Uterus (tissue), 4 donors: ENCODE data around the gene CTXND2. TPM values are rescaled to one million over a fixed set of nuclear protein-coding genes. Genes with fewer than 3 reads are reported as not detected.

Experiments used
- DNase-seq, 2 donors: peaks; one replicate each; pipeline ENCODE4 v3.0.0-alpha.2; 2019 to 2020
- H3K27ac ChIP-seq, 2 donors: fragments of 200-600 bp; sonication (generic); 1 replicate in 1 of 2; 2 replicates in 1 of 2; pipeline ENCODE4 v1.5.1; 2016 to 2018
- H3K27me3 ChIP-seq, 2 donors: fragments of 200-600 bp; sonication (generic); one replicate each; pipeline ENCODE4 v1.5.1; 2018 to 2019; ENCODE audit warnings: control low read depth in 1 of 2
- H3K36me3 ChIP-seq, 2 donors: fragments of 200-600 bp; sonication (generic); one replicate each; pipeline ENCODE4 v1.5.1; 2019; ENCODE audit warnings: control low read depth in 1 of 2
- H3K4me1 ChIP-seq, 2 donors: fragments of 200-600 bp; sonication (generic); one replicate each; pipeline ENCODE4 v1.5.1; 2018 to 2019; ENCODE audit warnings: control low read depth in 1 of 2
- H3K4me3 ChIP-seq, 2 donors: fragments of 200-600 bp; sonication (generic); 1 replicate in 1 of 2; 2 replicates in 1 of 2; pipeline ENCODE4 v1.5.1; 2018 to 2019; ENCODE audit warnings: mild to moderate bottlenecking in 1 of 2
- H3K9me3 ChIP-seq, 2 donors: fragments of 200-600 bp; sonication (generic); one replicate each; pipeline ENCODE4 v1.5.1; 2019; ENCODE audit warnings: control low read depth in 1 of 2
- CTCF ChIP-seq, 4 experiments: fragments of 200-600 bp in 2 of 4; fragments of 450-650 bp in 2 of 4; sonication (generic) in 2 of 4; IDR thresholded peaks; one replicate each; pipeline ENCODE4 v1.5.1; 2016 to 2019; ENCODE audit warnings: antibody characterized with exemption in 4 of 4, mild to moderate bottlenecking in 2 of 4, moderate library complexity in 1 of 4
- POLR2A ChIP-seq, 2 donors: fragments of 450-650 bp; IDR thresholded peaks; one replicate each; pipeline ENCODE4 v1.6.1; 2016; ENCODE audit warnings: antibody characterized with exemption in 2 of 2, mild to moderate bottlenecking in 1 of 2, moderate library complexity in 1 of 2
- intact Hi-C: fragments of 100-400 bp; cut with DNase I; formaldehyde crosslinking; loops from one replicate; pipeline ENCODE4 v1.15.1; 2023; ENCODE audit warnings: low total_unique reads
- total RNA-seq, 4 donors: library from RNA; depleted of rRNA in 3 of 4; stranded (reverse); fragments of >200 nt in 3 of 4; gene quantifications; one replicate each; pipeline versions ENCODE4 v1.1.0 to v1.2.4, GENCODE V29; 2014 to 2023
- donor health status: DM: yes; HTN: yes; CAD: no.

CTXND2 gene
- total RNA-seq, 4 donors from 2014 or later = not detected

DNA sequence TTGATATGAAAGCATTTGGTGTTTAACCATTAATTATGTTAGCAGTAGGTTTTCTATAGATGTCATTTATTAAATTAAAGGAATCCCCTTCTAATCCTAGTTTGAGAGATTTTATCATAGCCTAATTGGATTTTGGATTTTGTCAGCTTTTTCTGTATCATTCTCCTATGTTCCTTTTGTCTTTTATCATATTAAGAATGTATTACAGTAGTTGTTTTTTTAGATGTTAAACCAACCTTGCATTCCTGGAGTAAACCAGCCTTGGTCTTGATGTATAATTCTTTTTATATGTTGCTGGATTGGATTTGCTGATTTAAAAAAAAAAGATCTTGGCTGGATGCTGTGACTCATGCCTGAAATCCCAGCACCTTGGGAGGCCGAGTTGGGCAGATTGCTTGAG is 44.8 kb downstream of the CTXND2 start:
- TF ChIP-seq POLR2A (IDR thresholded peaks at IDR 0.05) = no peak
- no peak for TF ChIP-seq CTCF (IDR thresholded peaks at IDR 0.05)
- H3K4me1 ChIP-seq = no peaks in the 10 kb centered on the region
- H3K9me3 ChIP-seq = peaks cover 0 to 5% of the 10 kb centered on the region in 2 donors
- no peaks in the 10 kb centered on the region for H3K27me3 ChIP-seq
- no peak for DNase-seq
- intact Hi-C loops = no loop called here
- no peak overlapping the region for H3K4me3 ChIP-seq
- no peaks in the 10 kb centered on the region for H3K36me3 ChIP-seq
- H3K27ac ChIP-seq = no peak overlapping the region

- no peaks in the 10 kb centered on the region for H3K4me1 ChIP-seq
- DNase-seq = no peak
- peak overlapping the region in 1 of 2 donors; percentile 38 for H3K27ac ChIP-seq
- no peak overlapping the region for H3K4me3 ChIP-seq
- H3K27me3 ChIP-seq = no peaks in the 10 kb centered on the region
- no peaks in the 10 kb centered on the region for H3K36me3 ChIP-seq
- no peaks in the 10 kb centered on the region for H3K9me3 ChIP-seq
- intact Hi-C loops = no loop called here
- TF ChIP-seq CTCF (IDR thresholded peaks at IDR 0.05) = no peak
- no peak for TF ChIP-seq POLR2A (IDR thresholded peaks at IDR 0.05)
These were observed 57.9 kb downstream of the CTXND2 start for GRCh38 chr1:150944856-150945255.

GRCh38 chr1:150954708-150955107 is 67.8 kb downstream of the CTXND2 start:
- intact Hi-C loops = no loop called here

DNA sequence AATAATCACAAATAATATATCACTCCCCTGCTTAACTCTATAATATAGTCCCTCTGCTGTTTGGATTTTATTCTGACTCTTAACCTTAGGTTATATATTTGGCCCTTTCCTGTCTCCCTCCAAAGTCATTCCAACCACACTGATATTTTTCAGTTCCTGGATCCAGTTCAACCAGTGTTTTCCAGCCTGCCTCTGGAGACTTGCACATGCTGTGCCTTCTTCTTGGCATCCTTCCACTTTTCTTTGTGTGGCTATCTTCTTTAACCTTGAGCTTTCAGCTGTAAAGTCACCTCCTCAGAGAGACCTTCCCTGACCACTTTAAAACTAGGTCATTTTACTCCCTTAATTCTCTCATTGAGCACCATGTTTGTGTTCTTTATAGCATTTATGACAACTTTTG is 68.3 kb downstream of the CTXND2 start:
- intact Hi-C loops = no loop called here
- Histone ChIP-seq H3K9me3 (no peaks in the 10 kb centered on the region), H3K4me1 (no peaks in the 10 kb centered on the region), H3K27me3 (no peaks in the 10 kb centered on the region), H3K4me3 (no peak overlapping the region), H3K36me3 (no peaks in the 10 kb centered on the region), H3K27ac (no peak overlapping the region)
- DNase-seq = no peak
- TF ChIP-seq POLR2A (IDR thresholded peaks at IDR 0.05) = no peak
- TF ChIP-seq CTCF (IDR thresholded peaks at IDR 0.05) = no peak

More at GRCh38 chr1:150954708-150955107, 67.8 kb downstream of the CTXND2 start:
- Histone ChIP-seq H3K36me3 (no peaks in the 10 kb centered on the region), H3K4me1 (no peaks in the 10 kb centered on the region), H3K9me3 (no peaks in the 10 kb centered on the region), H3K4me3 (no peak overlapping the region), H3K27me3 (no peaks in the 10 kb centered on the region), H3K27ac (no peak overlapping the region)
- no peak for DNase-seq
- TF ChIP-seq CTCF (IDR thresholded peaks at IDR 0.05) (no peak), POLR2A (IDR thresholded peaks at IDR 0.05) (no peak)

DNA sequence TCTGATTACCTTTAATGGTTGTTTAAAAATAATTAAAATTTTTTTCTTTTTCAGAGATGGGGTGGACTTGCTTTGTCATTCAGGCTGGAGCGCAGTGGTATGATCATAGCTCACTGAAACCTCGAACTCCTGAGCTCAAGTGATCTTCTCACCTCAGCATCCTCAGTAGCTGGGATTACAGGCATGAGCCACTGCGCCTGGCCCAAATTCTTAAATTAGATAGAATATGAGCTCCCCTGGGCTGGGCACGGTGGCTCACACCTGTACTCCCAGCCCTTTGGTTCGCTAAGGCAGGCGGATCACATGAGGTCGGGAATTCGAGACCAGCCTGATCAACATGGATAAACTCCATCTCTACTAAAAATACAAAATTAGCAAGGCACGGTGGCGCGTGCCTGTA is 70.7 kb downstream of the CTXND2 start:
- H3K27ac ChIP-seq = no peak overlapping the region
- TF ChIP-seq CTCF (IDR thresholded peaks at IDR 0.05) (no peak), POLR2A (IDR thresholded peaks at IDR 0.05) (no peak)
- intact Hi-C loops = no loop called here
- no peaks in the 10 kb centered on the region for H3K36me3 ChIP-seq
- DNase-seq = no peak
- H3K9me3 ChIP-seq = no peaks in the 10 kb centered on the region
- H3K4me1 ChIP-seq = no peaks in the 10 kb centered on the region
- H3K4me3 ChIP-seq = no peak overlapping the region
- H3K27me3 ChIP-seq = no peaks in the 10 kb centered on the region
